GM19468 (cell line): ENCODE data around the gene LRP1.

Experiments
- ATAC-seq: cut with Tn5 transposase; IDR thresholded peaks from one replicate; pipeline ENCODE4 v1.9.1; 2021; ENCODE audit warnings: mild to moderate bottlenecking, moderate library complexity, moderate number of reproducible peaks; ENCODE audit not compliant: unreplicated experiment; ENCODE audit errors: extremely low read depth

Gene LRP1

DNA sequence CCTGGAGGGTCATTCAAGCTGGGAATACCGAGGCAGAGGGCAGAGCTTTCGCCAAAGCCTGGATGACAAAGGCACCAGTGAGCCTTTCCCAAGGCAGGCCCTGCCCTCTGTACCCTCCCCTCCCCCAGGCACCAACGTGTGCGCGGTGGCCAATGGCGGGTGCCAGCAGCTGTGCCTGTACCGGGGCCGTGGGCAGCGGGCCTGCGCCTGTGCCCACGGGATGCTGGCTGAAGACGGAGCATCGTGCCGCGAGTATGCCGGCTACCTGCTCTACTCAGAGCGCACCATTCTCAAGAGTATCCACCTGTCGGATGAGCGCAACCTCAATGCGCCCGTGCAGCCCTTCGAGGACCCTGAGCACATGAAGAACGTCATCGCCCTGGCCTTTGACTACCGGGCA lies 57.1 kb downstream of the LRP1 start:
- ATAC-seq, result no peak

DNA sequence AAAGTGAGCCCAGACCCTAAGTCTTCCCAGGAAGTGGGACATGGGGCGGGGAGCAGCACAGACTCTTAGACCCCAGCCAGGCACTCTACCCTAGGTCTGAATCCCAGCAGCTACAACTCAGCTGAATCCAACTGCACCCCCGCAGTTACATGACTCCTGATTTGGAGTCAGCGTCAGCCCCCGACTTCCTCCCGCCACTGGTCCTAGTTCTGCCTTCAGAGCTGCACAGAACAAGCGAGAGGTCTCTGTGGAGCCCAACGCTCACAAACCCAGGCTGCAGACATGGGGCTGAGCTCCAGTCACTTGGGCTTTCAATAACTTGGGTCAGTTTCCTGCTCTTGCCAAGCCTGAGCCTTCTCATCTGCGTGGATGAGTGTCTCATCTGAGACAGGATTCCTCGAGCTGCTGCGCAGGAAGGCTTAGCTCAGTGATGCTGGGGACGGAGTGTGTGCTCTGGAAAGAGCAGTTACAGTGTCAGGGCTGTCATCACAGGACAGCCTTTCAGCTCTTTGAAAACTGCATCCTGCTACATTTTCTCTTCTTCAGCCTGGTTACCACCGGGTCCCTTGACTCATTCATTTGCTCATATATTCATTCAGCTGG lies 57.7 kb downstream of the LRP1 start:
- ATAC-seq, result no peak

DNA sequence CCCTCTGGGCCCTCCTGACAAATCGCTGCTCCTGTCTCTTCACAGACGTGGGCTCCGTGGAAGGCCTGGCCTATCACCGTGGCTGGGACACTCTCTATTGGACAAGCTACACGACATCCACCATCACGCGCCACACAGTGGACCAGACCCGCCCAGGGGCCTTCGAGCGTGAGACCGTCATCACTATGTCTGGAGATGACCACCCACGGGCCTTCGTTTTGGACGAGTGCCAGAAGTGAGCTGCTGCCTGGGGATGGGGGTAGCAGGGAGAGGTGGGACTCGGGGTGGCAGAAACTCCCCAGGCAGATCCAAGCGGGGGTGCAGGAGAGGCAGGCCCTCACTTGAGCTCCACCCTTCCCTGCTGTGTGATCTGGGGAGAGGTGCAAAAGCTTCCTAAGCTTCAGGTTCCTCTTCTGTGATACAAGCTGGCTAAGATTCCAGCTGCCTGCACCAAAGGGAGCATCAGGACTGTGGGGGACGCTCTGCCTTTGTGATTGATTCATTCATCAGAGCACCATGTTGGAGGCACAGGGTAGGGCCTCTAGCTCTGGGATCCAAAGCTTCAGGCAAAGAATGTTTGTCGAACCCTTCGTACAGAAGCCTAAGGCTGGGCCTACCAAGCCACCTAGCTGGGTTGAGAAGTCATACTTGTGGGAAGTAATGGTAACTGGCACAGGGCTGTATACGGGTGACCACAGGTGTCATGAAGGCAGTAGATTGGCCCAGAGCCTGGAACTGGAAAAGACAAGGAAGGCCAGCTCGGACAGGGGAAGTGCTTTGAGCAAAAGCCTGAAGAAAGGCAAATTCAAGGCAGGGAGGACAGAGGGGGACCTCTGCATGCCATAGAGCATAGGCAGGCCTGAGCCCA lies 59.2 kb downstream of the LRP1 start:
- ATAC-seq, result no peak

DNA sequence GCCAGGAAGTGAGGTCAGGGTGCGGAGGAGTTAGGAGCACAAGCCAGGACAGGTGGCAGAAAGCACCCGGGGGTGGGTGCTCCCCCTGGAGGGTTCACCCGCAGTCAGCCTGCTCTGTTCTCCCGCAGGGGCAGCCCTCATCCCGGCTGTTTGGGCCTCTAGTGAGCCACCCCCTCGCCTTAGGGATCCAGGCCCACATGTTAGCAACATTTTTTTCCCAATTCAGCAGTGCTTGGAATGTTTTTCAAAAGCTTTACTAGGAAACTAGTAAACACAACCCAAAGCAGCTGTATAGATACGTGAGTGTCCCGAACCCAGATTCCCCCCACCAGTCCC lies 59.8 kb downstream of the LRP1 start:
- ATAC-seq, result no peak

DNA sequence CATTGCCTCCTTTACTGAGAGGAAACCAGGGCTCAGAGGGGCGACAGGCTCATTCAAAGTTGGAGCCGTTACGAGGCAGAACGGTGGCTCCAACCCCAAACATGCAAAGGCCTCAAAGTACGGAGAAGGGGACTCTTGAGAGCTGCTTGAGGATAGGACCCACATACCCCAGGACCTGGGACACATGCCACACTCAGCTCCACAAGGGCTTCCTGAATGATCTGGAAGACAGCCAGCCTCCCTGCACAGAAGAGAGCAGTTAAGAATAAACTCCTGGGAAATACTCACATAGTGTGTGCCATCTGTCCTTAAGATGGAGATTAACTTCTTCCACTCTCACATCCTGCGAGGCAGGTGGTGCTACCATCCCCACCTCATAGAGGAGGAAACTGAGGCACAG lies 61.8 kb downstream of the LRP1 start:
- no peak for ATAC-seq

DNA sequence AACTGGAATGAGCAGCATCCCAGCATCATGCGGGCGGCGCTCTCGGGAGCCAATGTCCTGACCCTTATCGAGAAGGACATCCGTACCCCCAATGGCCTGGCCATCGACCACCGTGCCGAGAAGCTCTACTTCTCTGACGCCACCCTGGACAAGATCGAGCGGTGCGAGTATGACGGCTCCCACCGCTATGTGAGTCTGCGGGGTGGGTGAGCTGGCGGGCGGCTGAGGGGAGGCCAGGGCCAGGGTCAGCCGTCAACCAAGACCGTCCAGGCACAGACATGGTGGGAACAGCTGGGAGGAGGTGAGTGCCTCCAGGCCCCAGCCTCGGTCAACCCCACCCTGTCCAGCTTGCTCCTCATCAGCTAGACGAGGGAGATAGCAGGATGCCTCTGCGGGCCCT lies 62.5 kb downstream of the LRP1 start:
- no peak for ATAC-seq

DNA sequence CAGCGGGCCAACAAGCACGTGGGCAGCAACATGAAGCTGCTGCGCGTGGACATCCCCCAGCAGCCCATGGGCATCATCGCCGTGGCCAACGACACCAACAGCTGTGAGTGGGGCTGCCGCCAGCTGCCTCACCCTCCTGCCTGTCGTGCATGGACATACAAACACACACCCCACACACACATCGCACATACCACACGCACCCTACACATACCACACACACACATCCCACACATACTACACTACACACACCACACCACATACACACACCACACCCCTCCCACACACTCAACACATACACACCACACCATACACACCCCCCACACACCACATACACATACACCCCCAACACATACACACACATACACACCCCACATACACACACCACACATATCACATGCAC lies 63.1 kb downstream of the LRP1 start:
- no peak for ATAC-seq

DNA sequence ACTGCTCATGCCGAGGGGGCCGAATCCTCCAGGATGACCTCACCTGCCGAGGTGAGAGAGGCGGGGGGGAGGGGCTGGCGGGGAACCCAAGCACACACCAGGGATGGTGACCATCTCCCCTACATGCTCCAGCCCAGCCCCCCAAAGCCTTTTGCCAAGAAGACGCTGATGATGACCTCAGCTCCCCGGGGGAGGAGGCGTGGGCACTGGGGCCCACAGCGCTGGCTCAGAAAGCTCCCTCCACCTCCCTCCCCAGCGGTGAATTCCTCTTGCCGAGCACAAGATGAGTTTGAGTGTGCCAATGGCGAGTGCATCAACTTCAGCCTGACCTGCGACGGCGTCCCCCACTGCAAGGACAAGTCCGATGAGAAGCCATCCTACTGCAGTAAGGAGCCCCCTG lies 64.6 kb downstream of the LRP1 start:
- no peak for ATAC-seq

DNA sequence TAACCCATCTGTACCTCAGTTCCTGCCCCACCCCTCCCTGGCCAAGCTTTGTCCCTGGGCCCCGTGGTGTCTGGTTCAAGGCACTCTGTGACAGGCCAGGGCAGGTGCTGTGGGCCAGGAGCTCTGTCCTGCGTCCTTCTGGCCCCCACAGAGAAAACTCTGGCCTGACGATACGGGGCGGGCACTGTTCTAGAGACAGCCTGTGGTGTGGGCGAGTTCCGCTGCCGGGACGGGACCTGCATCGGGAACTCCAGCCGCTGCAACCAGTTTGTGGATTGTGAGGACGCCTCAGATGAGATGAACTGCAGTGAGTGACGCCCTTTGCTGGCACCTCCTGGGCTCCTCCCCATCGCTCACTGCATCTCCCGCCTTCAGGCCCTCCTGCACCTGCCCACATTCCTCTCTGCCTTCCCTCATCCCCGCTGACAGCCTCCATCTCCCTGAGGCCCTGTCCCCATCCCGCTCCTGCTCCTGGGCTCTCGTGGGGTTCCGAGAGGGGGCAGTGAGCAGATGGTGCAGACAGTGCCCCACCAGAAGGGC lies 65.5 kb downstream of the LRP1 start:
- ATAC-seq, result no peak

DNA sequence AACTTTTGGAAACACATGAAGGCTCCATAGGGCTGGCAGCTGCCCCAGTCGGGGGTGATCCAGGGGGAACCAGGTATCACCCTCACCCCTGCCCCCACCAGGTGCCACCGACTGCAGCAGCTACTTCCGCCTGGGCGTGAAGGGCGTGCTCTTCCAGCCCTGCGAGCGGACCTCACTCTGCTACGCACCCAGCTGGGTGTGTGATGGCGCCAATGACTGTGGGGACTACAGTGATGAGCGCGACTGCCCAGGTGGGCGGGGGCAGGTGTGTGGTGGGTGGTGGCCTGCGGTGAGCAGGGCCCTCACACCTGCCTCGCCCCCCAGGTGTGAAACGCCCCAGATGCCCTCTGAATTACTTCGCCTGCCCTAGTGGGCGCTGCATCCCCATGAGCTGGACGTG lies 66.0 kb downstream of the LRP1 start:
- ATAC-seq, result no peak

DNA sequence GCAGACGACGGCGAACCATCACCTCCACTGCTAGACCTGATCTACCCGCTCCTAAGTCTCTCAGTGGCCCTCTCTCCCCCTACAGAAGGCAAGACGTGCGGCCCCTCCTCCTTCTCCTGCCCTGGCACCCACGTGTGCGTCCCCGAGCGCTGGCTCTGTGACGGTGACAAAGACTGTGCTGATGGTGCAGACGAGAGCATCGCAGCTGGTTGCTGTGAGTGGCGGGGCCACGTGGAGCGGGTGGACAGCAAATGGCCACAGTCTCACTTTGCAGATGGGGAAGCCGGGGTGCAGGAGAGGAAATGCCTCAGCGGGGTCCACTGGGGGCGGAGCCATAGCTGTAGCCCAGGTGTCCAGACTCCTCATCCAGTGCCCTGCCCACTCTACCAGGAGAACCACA lies 66.9 kb downstream of the LRP1 start:
- ATAC-seq, result no peak

DNA sequence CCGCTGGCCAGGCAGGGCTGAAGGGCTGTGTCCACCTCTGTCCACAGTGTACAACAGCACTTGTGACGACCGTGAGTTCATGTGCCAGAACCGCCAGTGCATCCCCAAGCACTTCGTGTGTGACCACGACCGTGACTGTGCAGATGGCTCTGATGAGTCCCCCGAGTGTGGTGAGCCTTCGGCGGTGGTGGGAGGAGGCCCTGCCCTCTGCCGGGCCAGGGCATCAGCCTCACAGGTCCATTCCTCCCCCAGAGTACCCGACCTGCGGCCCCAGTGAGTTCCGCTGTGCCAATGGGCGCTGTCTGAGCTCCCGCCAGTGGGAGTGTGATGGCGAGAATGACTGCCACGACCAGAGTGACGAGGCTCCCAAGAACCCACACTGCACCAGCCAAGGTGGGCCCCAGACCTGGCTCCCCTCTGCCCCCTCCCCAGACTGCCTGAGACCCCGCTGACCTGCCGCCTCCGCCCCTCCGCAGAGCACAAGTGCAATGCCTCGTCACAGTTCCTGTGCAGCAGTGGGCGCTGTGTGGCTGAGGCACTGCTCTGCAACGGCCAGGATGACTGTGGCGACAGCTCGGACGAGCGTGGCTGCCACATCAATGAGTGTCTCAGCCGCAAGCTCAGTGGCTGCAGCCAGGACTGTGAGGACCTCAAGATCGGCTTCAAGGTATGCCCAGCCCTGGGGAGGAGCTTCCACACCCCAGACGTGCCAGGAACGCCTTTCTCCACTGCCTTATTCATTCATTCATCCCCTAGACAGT lies 67.5 kb downstream of the LRP1 start:
- no peak for ATAC-seq

DNA sequence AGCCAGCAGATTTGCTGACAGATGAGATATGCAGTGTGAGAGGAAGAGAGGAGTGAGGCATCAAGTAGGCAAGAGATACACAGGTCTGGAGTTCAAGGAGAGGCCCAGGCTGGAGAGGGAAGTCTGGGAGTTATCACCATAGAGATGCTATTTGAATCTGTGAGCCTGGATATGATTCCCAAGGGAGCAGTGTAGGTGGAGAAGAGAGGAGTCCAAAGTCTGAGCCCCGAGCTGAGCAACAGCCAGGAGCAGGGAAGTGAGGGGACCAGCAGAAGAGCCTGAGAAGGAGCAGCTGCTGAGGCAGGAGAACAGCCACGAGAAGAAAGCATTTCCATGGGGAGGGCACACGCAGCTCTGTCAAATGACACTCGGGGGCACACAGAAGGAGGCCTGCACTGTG lies 68.2 kb downstream of the LRP1 start:
- no peak for ATAC-seq

DNA sequence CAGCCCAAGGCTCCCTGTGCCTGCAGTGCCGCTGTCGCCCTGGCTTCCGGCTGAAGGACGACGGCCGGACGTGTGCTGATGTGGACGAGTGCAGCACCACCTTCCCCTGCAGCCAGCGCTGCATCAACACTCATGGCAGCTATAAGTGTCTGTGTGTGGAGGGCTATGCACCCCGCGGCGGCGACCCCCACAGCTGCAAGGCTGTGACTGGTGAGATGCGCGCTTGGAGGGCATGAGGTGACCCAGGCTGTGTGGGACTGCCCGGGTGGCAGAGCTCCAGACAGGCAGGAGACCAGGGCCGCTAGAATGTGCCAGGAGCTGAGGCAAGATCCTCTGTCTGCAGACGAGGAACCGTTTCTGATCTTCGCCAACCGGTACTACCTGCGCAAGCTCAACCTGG lies 68.7 kb downstream of the LRP1 start:
- no peak for ATAC-seq

DNA sequence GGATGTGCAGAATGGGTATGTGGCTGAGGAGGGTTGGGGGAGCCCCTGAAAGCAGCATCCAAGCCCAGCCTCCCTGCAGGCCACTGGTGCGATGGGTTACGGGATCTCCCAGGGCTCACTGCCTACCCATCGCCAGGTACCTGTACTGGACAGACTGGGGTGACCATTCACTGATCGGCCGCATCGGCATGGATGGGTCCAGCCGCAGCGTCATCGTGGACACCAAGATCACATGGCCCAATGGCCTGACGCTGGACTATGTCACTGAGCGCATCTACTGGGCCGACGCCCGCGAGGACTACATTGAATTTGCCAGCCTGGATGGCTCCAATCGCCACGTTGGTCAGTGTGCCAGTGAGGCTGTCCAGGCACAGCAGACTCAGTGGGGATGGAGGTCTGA lies 70.0 kb downstream of the LRP1 start:
- no peak for ATAC-seq

DNA sequence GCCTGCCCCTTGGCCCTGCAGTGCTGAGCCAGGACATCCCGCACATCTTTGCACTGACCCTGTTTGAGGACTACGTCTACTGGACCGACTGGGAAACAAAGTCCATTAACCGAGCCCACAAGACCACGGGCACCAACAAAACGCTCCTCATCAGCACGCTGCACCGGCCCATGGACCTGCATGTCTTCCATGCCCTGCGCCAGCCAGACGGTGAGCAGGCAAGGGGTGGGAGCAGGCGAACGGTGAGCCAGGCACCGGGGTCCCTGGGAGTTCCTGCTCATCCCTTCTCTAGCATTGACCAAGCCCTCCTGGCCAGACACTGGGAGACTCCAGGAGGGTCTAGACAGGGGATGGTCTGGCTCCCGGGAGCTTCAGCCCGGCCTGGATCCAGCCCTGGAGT lies 70.9 kb downstream of the LRP1 start:
- ATAC-seq, result no peak

DNA sequence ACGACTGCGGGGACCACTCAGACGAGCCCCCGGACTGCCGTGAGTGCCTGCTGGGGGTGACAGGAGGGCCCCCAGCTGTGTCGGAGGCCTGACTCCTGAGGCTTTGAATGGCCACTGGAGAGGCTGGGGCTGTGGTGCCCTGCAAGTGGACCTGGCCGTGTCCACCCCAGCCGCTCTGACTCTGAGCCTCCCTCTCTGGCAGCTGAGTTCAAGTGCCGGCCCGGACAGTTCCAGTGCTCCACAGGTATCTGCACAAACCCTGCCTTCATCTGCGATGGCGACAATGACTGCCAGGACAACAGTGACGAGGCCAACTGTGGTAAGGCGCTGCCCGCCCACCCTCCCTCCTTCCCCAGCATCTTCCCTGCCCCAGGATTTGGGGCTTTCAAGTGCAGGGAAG lies 72.2 kb downstream of the LRP1 start:
- ATAC-seq, result no peak

DNA sequence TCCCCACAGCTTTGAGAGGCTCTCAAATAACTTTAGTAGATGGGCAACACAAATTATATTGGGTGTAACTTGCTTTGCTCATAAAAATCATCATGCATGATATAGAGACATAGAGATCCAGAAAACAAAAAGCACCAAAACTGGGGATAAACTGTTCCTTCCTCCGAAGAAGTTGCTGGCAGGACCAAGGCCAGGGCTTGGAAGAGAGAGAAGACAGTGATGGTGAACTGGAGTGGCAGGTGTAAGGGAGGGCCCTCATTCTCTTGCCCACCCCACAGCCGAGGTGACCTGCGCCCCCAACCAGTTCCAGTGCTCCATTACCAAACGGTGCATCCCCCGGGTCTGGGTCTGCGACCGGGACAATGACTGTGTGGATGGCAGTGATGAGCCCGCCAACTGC lies 72.9 kb downstream of the LRP1 start:
- ATAC-seq, result no peak

DNA sequence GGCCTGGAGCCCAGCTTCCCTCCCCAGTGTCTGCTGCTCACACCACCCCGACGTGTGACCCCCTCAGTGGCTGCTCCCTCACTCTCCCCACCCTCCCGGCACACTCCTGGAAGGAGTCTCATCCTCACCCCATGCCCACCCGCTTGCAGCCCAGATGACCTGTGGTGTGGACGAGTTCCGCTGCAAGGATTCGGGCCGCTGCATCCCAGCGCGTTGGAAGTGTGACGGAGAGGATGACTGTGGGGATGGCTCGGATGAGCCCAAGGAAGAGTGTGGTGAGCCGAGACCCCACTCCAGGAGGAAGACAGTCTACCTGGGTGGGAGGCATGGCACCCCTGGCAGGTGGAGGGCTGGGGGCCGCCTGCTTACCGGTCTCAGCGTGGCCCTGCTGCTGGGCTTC lies 73.3 kb downstream of the LRP1 start:
- no peak for ATAC-seq

DNA sequence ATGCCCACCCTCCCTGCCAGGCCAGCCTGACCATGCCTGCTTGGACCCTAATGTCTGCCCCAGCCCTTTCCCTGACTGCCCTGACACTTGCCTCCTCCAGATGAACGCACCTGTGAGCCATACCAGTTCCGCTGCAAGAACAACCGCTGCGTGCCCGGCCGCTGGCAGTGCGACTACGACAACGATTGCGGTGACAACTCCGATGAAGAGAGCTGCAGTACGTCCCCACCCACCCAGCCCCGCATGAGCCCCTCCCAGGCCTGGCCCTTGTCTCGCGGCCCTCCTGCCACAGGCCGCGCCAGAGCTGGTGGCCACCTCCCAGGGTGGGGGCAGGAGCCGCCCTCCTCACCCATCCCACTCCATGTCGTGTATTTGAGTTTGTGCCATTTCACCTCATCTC lies 74.0 kb downstream of the LRP1 start:
- ATAC-seq, result no peak

DNA sequence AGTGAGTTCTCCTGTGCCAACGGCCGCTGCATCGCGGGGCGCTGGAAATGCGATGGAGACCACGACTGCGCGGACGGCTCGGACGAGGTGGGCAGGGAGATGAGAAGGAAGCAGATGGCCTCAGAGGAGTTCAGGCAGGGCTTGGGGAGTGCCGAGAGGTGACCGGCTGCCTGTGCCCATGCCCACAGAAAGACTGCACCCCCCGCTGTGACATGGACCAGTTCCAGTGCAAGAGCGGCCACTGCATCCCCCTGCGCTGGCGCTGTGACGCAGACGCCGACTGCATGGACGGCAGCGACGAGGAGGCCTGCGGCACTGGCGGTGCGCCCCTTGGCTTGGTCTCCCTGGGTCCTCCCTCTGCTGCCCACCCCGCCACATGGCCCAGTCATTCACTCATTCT lies 74.9 kb downstream of the LRP1 start:
- no peak for ATAC-seq
